WTC11 (cell line): ENCODE data around the gene ZNF385A. TPM values are rescaled to one million over a fixed set of nuclear protein-coding genes. Genes with fewer than 3 reads are reported as not detected.

Experiments
- ATAC-seq: fragments of 200-7000 bp; cut with Tn5 transposase; 2 replicates; pipeline ENCODE4 v1.10.0; 2021; ENCODE audit warnings: mild to moderate bottlenecking, moderate library complexity
- CTCF ChIA-PET: fragments of 300-600 bp; sonication (Branson Sonifier 250); formaldehyde crosslinking; loops from one replicate; lab custom pipeline; 2021; ENCODE audit warnings: antibody characterized with exemption; lab: Charles Lee
- POLR2A ChIA-PET: fragments of 350-600 bp; sonication (Branson Sonifier 250); formaldehyde crosslinking; loops from one replicate; lab custom pipeline; 2021; ENCODE audit warnings: antibody characterized with exemption; lab: Charles Lee
- DNase-seq: peaks from one replicate; pipeline ENCODE4 v3.0.0; 2021; ENCODE audit warnings: low spot score
- H3K27ac Mint-ChIP-seq: 2 replicates; pipeline ENCODE4 v1.8.0; 2021; ENCODE audit warnings: mixed read lengths
- H3K27me3 Mint-ChIP-seq: 2 replicates; pipeline ENCODE4 v1.8.0; 2021; ENCODE audit warnings: low read depth, mild to moderate bottlenecking, moderate library complexity, mixed read lengths
- H3K36me3 Mint-ChIP-seq: 2 replicates; pipeline ENCODE4 v1.8.0; 2021; ENCODE audit warnings: mixed read lengths
- H3K4me1 Mint-ChIP-seq: 2 replicates; pipeline ENCODE4 v1.8.0; 2022; ENCODE audit warnings: mixed read lengths
- H3K4me3 Mint-ChIP-seq: 2 replicates; pipeline ENCODE4 v1.8.0; 2021; ENCODE audit warnings: mild to moderate bottlenecking, moderate library complexity, mixed read lengths
- H3K9me3 Mint-ChIP-seq: 2 replicates; pipeline ENCODE4 v1.8.0; 2021; ENCODE audit warnings: mixed read lengths
- AFF4 ChIP-seq: sonication (generic); formaldehyde crosslinking; IDR thresholded peaks from 2 replicates; pipeline ENCODE4 v1.8.1; 2023; ENCODE audit warnings: mild to moderate bottlenecking, missing genetic modification reagents, borderline replicate concordance
- CDX4 ChIP-seq: fragments of 250-450 bp; sonication (Bioruptor Pico); IDR thresholded peaks from 2 replicates; pipeline ENCODE4 v1.9.0; 2021; ENCODE audit warnings: moderate library complexity, mild to moderate bottlenecking, inconsistent platforms, borderline replicate concordance
- FOXP4 ChIP-seq: sonication (generic); formaldehyde crosslinking; IDR thresholded peaks from 2 replicates; pipeline ENCODE4 v1.8.0; 2022; ENCODE audit warnings: mild to moderate bottlenecking, missing genetic modification reagents
- GABPB1 ChIP-seq: sonication (generic); formaldehyde crosslinking; IDR thresholded peaks from 2 replicates; pipeline ENCODE4 v1.8.1; 2023; ENCODE audit warnings: mild to moderate bottlenecking, missing genetic modification reagents
- MYBL2 ChIP-seq: sonication (generic); formaldehyde crosslinking; IDR thresholded peaks from 2 replicates; pipeline ENCODE4 v1.8.1; 2023; ENCODE audit warnings: mild to moderate bottlenecking, moderate library complexity, missing genetic modification reagents
- NFATC4 ChIP-seq: fragments of 250-450 bp; sonication (Bioruptor Pico); IDR thresholded peaks from 2 replicates; pipeline ENCODE4 v1.9.0; 2021; ENCODE audit warnings: mild to moderate bottlenecking
- NFYB ChIP-seq: sonication (generic); formaldehyde crosslinking; conservative IDR thresholded peaks from 2 replicates; pipeline ENCODE4 v1.8.0; 2022; ENCODE audit warnings: low read depth, missing genetic modification reagents
- RELA ChIP-seq: sonication (generic); formaldehyde crosslinking; IDR thresholded peaks from 2 replicates; pipeline ENCODE4 v1.8.1; 2022; ENCODE audit warnings: missing genetic modification reagents, mild to moderate bottlenecking, borderline replicate concordance
- RORB ChIP-seq: fragments of 250-450 bp; sonication (Bioruptor Pico); IDR thresholded peaks from 2 replicates; pipeline ENCODE4 v1.9.0; 2021; ENCODE audit warnings: mild to moderate bottlenecking
- SMAD3 ChIP-seq: sonication (generic); formaldehyde crosslinking; IDR thresholded peaks from 2 replicates; pipeline ENCODE4 v1.8.0; 2022; ENCODE audit warnings: missing genetic modification reagents, mild to moderate bottlenecking, borderline replicate concordance
- TP53 ChIP-seq: sonication (generic); formaldehyde crosslinking; IDR thresholded peaks from 2 replicates; pipeline ENCODE4 v1.8.1; 2023; ENCODE audit warnings: mild to moderate bottlenecking, missing genetic modification reagents
- ZNF138 ChIP-seq: sonication (generic); formaldehyde crosslinking; conservative IDR thresholded peaks from 2 replicates; pipeline ENCODE4 v1.8.1; 2022; ENCODE audit warnings: mild to moderate bottlenecking, moderate library complexity, missing genetic modification reagents
- ZNF263 ChIP-seq: sonication (generic); formaldehyde crosslinking; IDR thresholded peaks from 2 replicates; pipeline ENCODE4 v1.8.1; 2022; ENCODE audit warnings: low read depth, mild to moderate bottlenecking, moderate library complexity, missing genetic modification reagents
- ZSCAN18 ChIP-seq: fragments of 250-450 bp; sonication (Bioruptor Pico); IDR thresholded peaks from 2 replicates; pipeline ENCODE4 v2.1.2; 2022; ENCODE audit warnings: mild to moderate bottlenecking, moderate library complexity
- total RNA-seq: library from RNA; stranded (reverse); gene quantifications from 3 replicates; pipeline ENCODE4 v1.2.3, GENCODE V29; 2021

ZNF385A gene
- total RNA-seq, 1 experiment from 2014 or later, result 23.5 TPM

GRCh38 chr12:54425702-54426101 lies 41.2 kb upstream of the ZNF385A start:
- Mint-ChIP-seq H3K4me1 (peaks cover 47% of the 10 kb centered on the region), H3K9me3 (no peaks in the 10 kb centered on the region), H3K27me3 (peaks cover 91% of the 10 kb centered on the region), H3K27ac (no peak overlapping the region)
- DNase-seq, result no peak
- ChIA-PET POLR2A (no interaction called here), CTCF (interaction anchor here (0.6 to 12.5 kb wide), 5 partner anchors 13 to 55 kb away, joined by 3 to 230 read pairs (median 7); no protein-coding TSS in a partner anchor)
- TF ChIP-seq NFATC4 (CRISPR knock-in tag) (no peak), GABPB1 (no peak), CDX4 (no peak), ZNF138 (CRISPR knock-in tag) (no peak), ZSCAN18 (no peak)
- TF ChIP-seq, all 79 proteins: peak for 0
- peak; percentile 50 for ATAC-seq
- no peaks in the 10 kb centered on the region for H3K36me3 Mint-ChIP-seq
- H3K4me3 Mint-ChIP-seq, result no peak overlapping the region

- DNase-seq, result no peak
- CTCF ChIA-PET, result interaction anchor here (1.5 to 12.5 kb wide), 4 partner anchors 12 to 54 kb away, joined by 4 to 230 read pairs (median 11); no protein-coding TSS in a partner anchor
- TF ChIP-seq RELA, result no peak
- TF ChIP-seq NFYB, result no peak
- TF ChIP-seq ZNF263 (CRISPR knock-in tag), result no peak
- no peak for TF ChIP-seq SMAD3 (CRISPR knock-in tag)
These were observed 39.7 kb upstream of the ZNF385A start for GRCh38 chr12:54424224-54424623.

GRCh38 chr12:54423816-54424150 lies 39.2 kb upstream of the ZNF385A start:
- no peak overlapping the region for H3K4me3 Mint-ChIP-seq
- POLR2A ChIA-PET, result no interaction called here

More at GRCh38 chr12:54424224-54424623, 39.7 kb upstream of the ZNF385A start:
- ATAC-seq, result no peak
- Mint-ChIP-seq H3K27ac (no peak overlapping the region), H3K4me1 (peaks cover 52% of the 10 kb centered on the region), H3K9me3 (no peaks in the 10 kb centered on the region), H3K27me3 (peaks cover 91% of the 10 kb centered on the region), H3K4me3 (no peak overlapping the region), H3K36me3 (no peaks in the 10 kb centered on the region)
- POLR2A ChIA-PET, result no interaction called here

More at GRCh38 chr12:54423816-54424150, 39.2 kb upstream of the ZNF385A start:
- no peaks in the 10 kb centered on the region for H3K36me3 Mint-ChIP-seq
- H3K4me1 Mint-ChIP-seq, result peaks cover 48% of the 10 kb centered on the region
- CTCF ChIA-PET, result interaction anchor here (1.5 to 12.5 kb wide), 4 partner anchors 12 to 54 kb away, joined by 4 to 230 read pairs (median 11); no protein-coding TSS in a partner anchor
- no peak for TF ChIP-seq RORB (CRISPR knock-in tag)
- TF ChIP-seq MYBL2 (CRISPR knock-in tag), result no peak
- no peak for TF ChIP-seq TP53 (CRISPR knock-in tag)
- no peak for TF ChIP-seq AFF4
- no peak for TF ChIP-seq FOXP4 (CRISPR knock-in tag)
- no peak for ATAC-seq
- DNase-seq, result no peak
- no peaks in the 10 kb centered on the region for H3K9me3 Mint-ChIP-seq
- H3K27ac Mint-ChIP-seq, result no peak overlapping the region
- H3K27me3 Mint-ChIP-seq, result peaks cover 87% of the 10 kb centered on the region
